ENCODE results near the gene PLVAP.

PLVAP gene

GRCh38 chr19:17333611-17334413, 43.3 kb downstream of the PLVAP start:
- no peak for DNase-seq

GRCh38 chr19:17332677-17333581, 44.2 kb downstream of the PLVAP start:
- peak; percentile 81 for DNase-seq

GRCh38 chr19:17332360-17332676, 44.8 kb downstream of the PLVAP start:
- no peak for DNase-seq

GRCh38 chr19:17331045-17331558, 46.0 kb downstream of the PLVAP start:
- DNase-seq: no peak

- DNase-seq: no peak
Measured at GRCh38 chr19:17330262-17331044, 46.7 kb downstream of the PLVAP start.

GRCh38 chr19:17329366-17330261, 47.5 kb downstream of the PLVAP start:
- no peak for DNase-seq

- DNase-seq: no peak
Measured at GRCh38 chr19:17328517-17329365, 48.4 kb downstream of the PLVAP start.

GRCh38 chr19:17327654-17328516, 49.3 kb downstream of the PLVAP start:
- DNase-seq: peak; percentile 98

- DNase-seq: no peak
Measured at GRCh38 chr19:17327068-17327653, 50.0 kb downstream of the PLVAP start.

- peak; percentile 91 for DNase-seq
Measured at GRCh38 chr19:17326595-17326966, 50.6 kb downstream of the PLVAP start.

- no peak for DNase-seq
Measured at GRCh38 chr19:17325881-17326594, 51.1 kb downstream of the PLVAP start.

- no peak for DNase-seq
Measured at GRCh38 chr19:17325133-17325532, 52.0 kb downstream of the PLVAP start.

GRCh38 chr19:17324357-17325114, 52.6 kb downstream of the PLVAP start:
- no peak for DNase-seq

- no peak for DNase-seq
Measured at GRCh38 chr19:17323964-17324332, 53.2 kb downstream of the PLVAP start.

GRCh38 chr19:17323300-17323963, 53.7 kb downstream of the PLVAP start:
- no peak for DNase-seq

GRCh38 chr19:17322854-17323253, 54.3 kb downstream of the PLVAP start:
- DNase-seq: no peak

GRCh38 chr19:17321655-17322489, 55.3 kb downstream of the PLVAP start:
- DNase-seq: no peak

All from islet precursor cell (in vitro differentiated cells).